AG04450 (cell line): ENCODE data around the gene PDE3A. TPM values are rescaled to one million over a fixed set of nuclear protein-coding genes. Genes with fewer than 3 reads are reported as not detected.

Source experiments
- CTCF ChIA-PET: fragments of 300-600, 350-600 bp; formaldehyde crosslinking; extraction: SDS; loops from one replicate; lab custom pipeline; 2022; ENCODE audit warnings: antibody characterized with exemption, inconsistent platforms; lab: Charles Lee
- POLR2A ChIA-PET: fragments of 350-600 bp; formaldehyde crosslinking; extraction: SDS; loops from one replicate; lab custom pipeline; 2021; ENCODE audit warnings: antibody characterized with exemption, inconsistent platforms; lab: Yijun Ruan, JAX
- DNase-seq: peaks from one replicate; pipeline ENCODE4 v3.0.0-alpha.2; 2011; ENCODE audit warnings: low read depth, low spot score
- H3K27ac ChIP-seq: one replicate; pipeline ENCODE4 v1.5.1; 2012; ENCODE audit warnings: low read depth, low read length, control low read depth
- H3K27me3 ChIP-seq: one replicate; pipeline ENCODE4 v1.6.0; 2012; ENCODE audit warnings: low read length; ENCODE audit not compliant: control insufficient read depth, insufficient read depth
- H3K4me3 ChIP-seq: 2 replicates; pipeline ENCODE4 v1.5.1; 2011; ENCODE audit warnings: mild to moderate bottlenecking, low read depth, low read length, control low read depth
- H3K9me3 ChIP-seq: 2 replicates; pipeline ENCODE4 v1.5.1; 2012; ENCODE audit warnings: low read length; ENCODE audit not compliant: control insufficient read depth, insufficient read depth
- polyA plus RNA-seq: library from polyadenylated mRNA; depleted of rRNA; stranded (reverse); fragments of >200 nt; gene quantifications from 2 replicates; pipeline ENCODE4 v1.2.3, GENCODE V29; 2011
- TF ChIP-seq, protein P1 (sequence below): IDR thresholded peaks from 2 replicates; pipeline ENCODE4 v1.5.1; 2011; ENCODE audit warnings: low read depth, low read length, control low read depth, inconsistent platforms

Gene PDE3A
- polyA plus RNA-seq, 1 experiment, result 0.10 TPM

DNA sequence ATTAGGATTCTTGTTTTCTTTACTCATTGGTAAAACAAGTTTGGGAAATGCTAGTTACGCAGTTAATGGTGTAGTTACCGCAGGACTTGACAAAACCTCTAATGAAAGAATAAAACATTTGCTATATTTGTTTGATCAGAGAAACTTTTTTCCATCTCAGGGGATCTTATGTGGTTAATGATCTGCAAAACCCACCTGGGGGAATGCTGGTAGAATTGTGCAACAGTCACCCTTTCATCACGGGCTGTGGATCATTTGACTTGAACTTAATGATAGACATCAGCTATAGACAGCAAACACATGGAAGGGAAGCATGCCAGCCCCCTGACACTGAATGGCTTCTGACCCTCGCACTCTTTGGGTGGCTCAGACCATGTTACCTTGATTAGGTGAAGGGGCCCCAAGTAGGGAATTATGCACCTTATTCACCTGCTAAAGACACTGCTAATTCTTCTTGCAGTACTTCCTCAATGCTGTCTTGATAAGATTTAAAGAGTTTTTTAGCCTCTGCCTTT lies 84.2 kb downstream of the PDE3A start:
- TF ChIP-seq, protein P1, sequence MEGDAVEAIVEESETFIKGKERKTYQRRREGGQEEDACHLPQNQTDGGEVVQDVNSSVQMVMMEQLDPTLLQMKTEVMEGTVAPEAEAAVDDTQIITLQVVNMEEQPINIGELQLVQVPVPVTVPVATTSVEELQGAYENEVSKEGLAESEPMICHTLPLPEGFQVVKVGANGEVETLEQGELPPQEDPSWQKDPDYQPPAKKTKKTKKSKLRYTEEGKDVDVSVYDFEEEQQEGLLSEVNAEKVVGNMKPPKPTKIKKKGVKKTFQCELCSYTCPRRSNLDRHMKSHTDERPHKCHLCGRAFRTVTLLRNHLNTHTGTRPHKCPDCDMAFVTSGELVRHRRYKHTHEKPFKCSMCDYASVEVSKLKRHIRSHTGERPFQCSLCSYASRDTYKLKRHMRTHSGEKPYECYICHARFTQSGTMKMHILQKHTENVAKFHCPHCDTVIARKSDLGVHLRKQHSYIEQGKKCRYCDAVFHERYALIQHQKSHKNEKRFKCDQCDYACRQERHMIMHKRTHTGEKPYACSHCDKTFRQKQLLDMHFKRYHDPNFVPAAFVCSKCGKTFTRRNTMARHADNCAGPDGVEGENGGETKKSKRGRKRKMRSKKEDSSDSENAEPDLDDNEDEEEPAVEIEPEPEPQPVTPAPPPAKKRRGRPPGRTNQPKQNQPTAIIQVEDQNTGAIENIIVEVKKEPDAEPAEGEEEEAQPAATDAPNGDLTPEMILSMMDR, result no peak
- Histone ChIP-seq H3K27me3 (no peaks in the 10 kb centered on the region), H3K4me3 (no peak overlapping the region), H3K27ac (no peak overlapping the region), H3K9me3 (no peaks in the 10 kb centered on the region)
- POLR2A ChIA-PET, result no interaction called here
- no peak for DNase-seq
- CTCF ChIA-PET, result interaction anchor here (1.1 kb wide), 1 partner anchor 150 kb away, joined by 3 read pairs; no protein-coding TSS in a partner anchor

DNA sequence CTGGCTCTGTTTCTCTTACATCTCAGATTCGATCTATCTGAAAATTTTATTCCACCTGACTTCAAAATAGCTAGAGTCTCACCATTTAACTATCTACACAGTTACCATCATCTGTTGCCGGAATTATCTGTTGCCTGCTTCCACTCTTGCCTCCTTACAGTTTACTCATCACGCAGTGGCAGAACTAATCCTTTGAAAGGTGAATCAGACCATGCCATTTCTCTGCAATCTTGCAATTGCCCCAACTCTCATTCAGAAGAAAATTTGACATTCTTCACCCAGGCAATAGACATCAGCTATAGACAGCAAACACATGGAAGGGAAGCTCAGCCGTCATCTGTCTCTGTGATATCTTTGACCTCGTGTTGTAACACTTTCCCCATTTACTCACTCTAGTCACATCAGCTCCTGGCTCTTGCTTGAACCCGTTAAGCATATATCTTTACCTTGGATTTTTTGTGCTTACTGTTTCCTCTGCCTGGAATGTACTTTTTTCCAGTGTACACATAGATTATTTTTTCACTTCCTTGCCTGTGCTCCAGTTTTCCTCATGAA lies 85.5 kb downstream of the PDE3A start:
- TF ChIP-seq, protein P1, result no peak
- ChIA-PET POLR2A (no interaction called here), CTCF (interaction anchor here (0.6 to 3.2 kb wide), 2 partner anchors 10 to 105 kb away, joined by 3 to 13 read pairs; no protein-coding TSS in a partner anchor)
- Histone ChIP-seq H3K4me3 (no peak overlapping the region), H3K27ac (no peak overlapping the region), H3K9me3 (no peaks in the 10 kb centered on the region), H3K27me3 (no peaks in the 10 kb centered on the region)
- no peak for DNase-seq

DNA sequence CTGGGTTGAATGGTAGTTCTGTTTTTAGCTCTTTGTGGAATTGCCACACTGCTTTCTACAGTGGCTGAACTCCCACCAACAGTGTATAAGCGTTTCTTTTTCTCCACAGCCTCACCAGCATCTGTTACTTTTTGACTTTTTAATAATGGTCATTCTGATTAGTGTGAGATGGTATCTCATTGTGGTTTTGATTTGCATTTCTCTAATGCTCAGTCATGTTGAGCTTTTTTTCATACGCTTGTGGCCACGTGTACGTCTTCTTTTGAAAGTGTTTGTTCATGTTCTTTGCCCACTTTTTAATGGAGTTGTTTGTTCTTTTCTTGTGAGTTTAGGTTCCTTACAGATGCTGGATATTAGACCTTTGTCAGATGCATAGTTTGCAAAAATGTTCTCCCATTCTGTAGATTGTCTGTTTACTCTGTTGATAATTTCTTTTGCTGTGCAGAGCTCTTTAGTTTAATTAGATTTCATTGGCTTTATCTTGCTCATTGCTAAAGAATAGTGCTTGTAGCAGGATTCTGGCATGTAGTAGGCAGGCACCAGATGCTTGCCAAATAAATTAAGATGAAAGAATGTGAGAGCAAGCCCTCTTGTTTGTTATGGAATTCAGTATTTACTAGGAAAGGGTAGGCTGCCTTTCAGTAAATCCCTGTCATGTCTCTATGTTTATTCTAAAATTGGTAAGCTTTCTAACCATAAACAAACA lies 86.8 kb downstream of the PDE3A start:
- Histone ChIP-seq H3K27me3 (no peaks in the 10 kb centered on the region), H3K27ac (no peak overlapping the region), H3K4me3 (no peak overlapping the region), H3K9me3 (no peaks in the 10 kb centered on the region)
- ChIA-PET CTCF (interaction anchor here (1.3 to 3.2 kb wide), 3 partner anchors 8 to 146 kb away, joined by 4 to 13 read pairs (median 8); no protein-coding TSS in a partner anchor), POLR2A (no interaction called here)
- DNase-seq, result no peak
- TF ChIP-seq, protein P1, result no peak

DNA sequence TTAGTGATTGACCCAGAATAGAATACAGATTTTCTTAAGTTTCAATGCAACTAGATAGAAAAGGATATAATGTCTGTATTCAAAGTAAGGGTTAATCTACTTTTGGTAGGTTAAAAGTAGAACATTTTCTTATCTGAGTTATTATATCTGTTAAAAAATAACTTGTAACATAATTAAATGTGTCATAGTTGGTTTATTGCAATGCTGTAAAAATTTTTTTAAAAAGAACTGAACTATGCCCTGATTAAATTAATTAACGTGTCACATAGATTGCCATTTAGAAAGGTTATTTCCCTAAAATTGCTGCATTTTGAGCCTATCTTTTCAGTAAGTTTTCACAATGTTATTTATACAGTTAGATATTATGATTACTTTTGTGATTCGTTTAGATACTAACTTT lies 89.2 kb downstream of the PDE3A start:
- Histone ChIP-seq H3K27ac (no peak overlapping the region), H3K9me3 (no peaks in the 10 kb centered on the region), H3K4me3 (no peak overlapping the region), H3K27me3 (no peaks in the 10 kb centered on the region)
- CTCF ChIA-PET, result no interaction called here
- no peak for DNase-seq
- TF ChIP-seq, protein P1, result no peak
- POLR2A ChIA-PET, result no interaction called here

DNA sequence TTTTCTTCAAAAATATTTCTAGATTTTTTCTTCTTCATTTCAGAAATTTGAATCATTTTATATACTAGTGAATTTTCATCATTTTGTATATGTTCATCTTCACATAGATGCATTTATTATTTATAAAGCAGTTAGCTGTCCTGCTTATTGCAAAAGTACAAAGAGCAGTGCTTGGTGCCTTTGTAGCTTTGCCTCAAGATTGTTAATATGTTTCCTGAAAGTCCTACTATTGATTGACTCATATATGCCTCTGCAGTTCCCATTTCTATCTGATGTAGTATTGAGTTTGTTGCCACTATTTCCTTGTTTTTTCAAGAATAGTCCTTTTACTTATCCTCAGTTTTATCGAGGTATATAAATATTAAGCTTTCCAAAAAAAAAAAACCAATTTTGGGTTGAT lies 89.7 kb downstream of the PDE3A start:
- CTCF ChIA-PET, result no interaction called here
- POLR2A ChIA-PET, result no interaction called here
- Histone ChIP-seq H3K27me3 (no peaks in the 10 kb centered on the region), H3K9me3 (no peaks in the 10 kb centered on the region), H3K4me3 (no peak overlapping the region), H3K27ac (no peak overlapping the region)
- TF ChIP-seq, protein P1, result no peak
- DNase-seq, result no peak
